GM18861 (cell line): Measurements from ENCODE around the gene ENSA.
"Not testable (repeated sequence)": the region's sequence is repeated elsewhere in the genome, so short reads cannot be mapped to it uniquely, and the experiment has no call there.

ENCODE experiments used
- ATAC-seq: cut with Tn5 transposase; IDR thresholded peaks from one replicate; pipeline ENCODE4 v1.9.1; 2021; ENCODE audit not compliant: unreplicated experiment

The ENSA gene

GRCh38 chr1:150629115-150629928 is at the start of gene ENSA:
TSS of gene ENSA (minus strand) at chr1:150629612. CDS start at chr1:150629470, 142 bp downstream.
- ATAC-seq, result peak; percentile 88

- no peak for ATAC-seq
Observed at GRCh38 chr1:150678988-150679387, 49.6 kb upstream of the ENSA start.

GRCh38 chr1:150674881-150675280 is 45.5 kb upstream of the ENSA start:
- ATAC-seq, result no peak

- ATAC-seq, result no peak
Observed at GRCh38 chr1:150663321-150663720, 33.9 kb upstream of the ENSA start.

GRCh38 chr1:150662811-150663210 is 33.4 kb upstream of the ENSA start:
- ATAC-seq, result no peak

GRCh38 chr1:150661156-150661555 is 31.7 kb upstream of the ENSA start:
- ATAC-seq, result no peak

GRCh38 chr1:150660584-150660983 is 31.2 kb upstream of the ENSA start:
- ATAC-seq, result no peak

GRCh38 chr1:150657064-150657463 is 27.7 kb upstream of the ENSA start:
- not testable (repeated sequence) for ATAC-seq

- ATAC-seq, result not testable (repeated sequence)
Observed at GRCh38 chr1:150654635-150655034, 25.2 kb upstream of the ENSA start.

GRCh38 chr1:150650193-150650592 is 20.8 kb upstream of the ENSA start:
- no peak for ATAC-seq

- ATAC-seq, result no peak
Observed at GRCh38 chr1:150649441-150650075, 20.1 kb upstream of the ENSA start.

- no peak for ATAC-seq
Observed at GRCh38 chr1:150642296-150642695, 12.9 kb upstream of the ENSA start.

GRCh38 chr1:150641126-150641815 is 11.9 kb upstream of the ENSA start:
- not testable (repeated sequence) for ATAC-seq

- ATAC-seq, result not testable (repeated sequence)
Observed at GRCh38 chr1:150638430-150638829, 9.0 kb upstream of the ENSA start.

- not testable (repeated sequence) for ATAC-seq
Observed at GRCh38 chr1:150634839-150635622, 5.6 kb upstream of the ENSA start.

GRCh38 chr1:150628766-150629114 is 672 bp downstream of the ENSA start:
- no peak for ATAC-seq

- ATAC-seq, result no peak
Observed at GRCh38 chr1:150627826-150628410, 1.5 kb downstream of the ENSA start.

- no peak for ATAC-seq
Observed at GRCh38 chr1:150626150-150626549, 3.3 kb downstream of the ENSA start.

GRCh38 chr1:150624546-150624945 is 4.9 kb downstream of the ENSA start:
- not testable (repeated sequence) for ATAC-seq

- ATAC-seq, result not testable (repeated sequence)
Observed at GRCh38 chr1:150624134-150624533, 5.3 kb downstream of the ENSA start.
